ENCODE measurements around the gene PACS1.

GRCh38 chr11:66045177-66045639 lies 24.9 kb upstream of the PACS1 start:
- TF ChIP-seq CTCF (IDR thresholded peaks at IDR 0.05; ENCODE audit: insufficient read depth, low read depth, low read length) (peak; percentile 66), EZH2 (IDR thresholded peaks at IDR 0.05; ENCODE audit: insufficient read depth, low read length) (no peak)

All from astrocyte (in vitro differentiated cells and primary cell).